Natural killer cell (primary cell): ENCODE measurements around the gene GCNT1. TPM values are rescaled to one million over a fixed set of nuclear protein-coding genes. Genes with fewer than 3 reads are reported as not detected.

Experiments used
- ATAC-seq, 3 donors: fragments of 150-1000 bp in 2 of 3; fragments of 200-7000 bp in 1 of 3; cut with Tn5 transposase; 1 replicate in 1 of 3; 2 replicates in 2 of 3; pipeline ENCODE4 v1.10.0; 2021; ENCODE audit warnings: mild to moderate bottlenecking in 2 of 3, moderate library complexity in 2 of 3
- DNase-seq, 2 donors: peaks; one replicate each; pipeline versions ENCODE4 v3.0.0 to v3.0.0-alpha.2; 2013 to 2021; ENCODE audit warnings: mixed read lengths in 1 of 2
- H3K27ac ChIP-seq: one replicate; pipeline ENCODE4 v1.5.1; 2013; ENCODE audit warnings: mild to moderate bottlenecking, low read length
- H3K27me3 ChIP-seq: one replicate; pipeline ENCODE4 v1.6.1; 2013; ENCODE audit warnings: low read length; ENCODE audit not compliant: control insufficient read depth, insufficient read depth
- H3K36me3 ChIP-seq: one replicate; pipeline ENCODE4 v1.6.1; 2013; ENCODE audit warnings: low read length; ENCODE audit not compliant: control insufficient read depth, insufficient read depth
- H3K4me1 ChIP-seq: one replicate; pipeline ENCODE4 v1.6.1; 2013; ENCODE audit warnings: low read length; ENCODE audit not compliant: control insufficient read depth, insufficient read depth
- H3K4me3 ChIP-seq: one replicate; pipeline ENCODE4 v1.5.1; 2013; ENCODE audit warnings: low read length
- H3K9me3 ChIP-seq: one replicate; pipeline ENCODE4 v1.6.1; 2013; ENCODE audit warnings: low read length; ENCODE audit not compliant: control insufficient read depth, insufficient read depth
- H3K27ac Mint-ChIP-seq, 2 donors: one replicate each; pipeline ENCODE4 v1.8.0; 2022; ENCODE audit warnings: mild to moderate bottlenecking in 2 of 2, mixed read lengths in 2 of 2, moderate library complexity in 1 of 2
- H3K27me3 Mint-ChIP-seq, 2 donors: one replicate each; pipeline ENCODE4 v1.8.0; 2022; ENCODE audit warnings: low read depth in 2 of 2, mixed read lengths in 2 of 2
- H3K36me3 Mint-ChIP-seq: one replicate; pipeline ENCODE4 v1.8.0; 2022; ENCODE audit warnings: mixed read lengths
- H3K4me1 Mint-ChIP-seq, 2 donors: one replicate each; pipeline ENCODE4 v1.8.0; 2022; ENCODE audit warnings: mixed read lengths in 2 of 2
- H3K4me3 Mint-ChIP-seq: one replicate; pipeline ENCODE4 v1.8.0; 2022; ENCODE audit warnings: mild to moderate bottlenecking, moderate library complexity, mixed read lengths
- H3K9me3 Mint-ChIP-seq, 2 donors: one replicate each; pipeline ENCODE4 v1.8.0; 2022; ENCODE audit warnings: mixed read lengths in 2 of 2
- WGBS: methylation state at CpG from one replicate; pipeline ENCODE4 v1.1.7; 2013; ENCODE audit warnings: missing lambda C conversion rate; ENCODE audit not compliant: insufficient coverage; 5-methylcytosine and 5-hydroxymethylcytosine counted together
- intact Hi-C: fragments of 100-400 bp; cut with micrococcal nuclease; formaldehyde crosslinking; loops from one replicate; pipeline ENCODE4 v1.14.2; 2022
- total RNA-seq, 4 donors: library from RNA; stranded (reverse); fragments of 120-200 nt in 1 of 4; gene quantifications; one replicate each; pipeline versions ENCODE4 v1.2.3 to v1.2.4, GENCODE V29; 2013 to 2022
- TF ChIP-seq, protein P1 (sequence below): fragments of 200-600 bp; IDR thresholded peaks from one replicate; pipeline ENCODE4 v1.8.0; 2022; ENCODE audit warnings: antibody characterized with exemption

Gene GCNT1
- total RNA-seq, 3 donors from 2014 or later (not counting 1 experiment from before 2014, with no cell fraction given): 8.6 to 23.7 (median 18.5) TPM

DNA sequence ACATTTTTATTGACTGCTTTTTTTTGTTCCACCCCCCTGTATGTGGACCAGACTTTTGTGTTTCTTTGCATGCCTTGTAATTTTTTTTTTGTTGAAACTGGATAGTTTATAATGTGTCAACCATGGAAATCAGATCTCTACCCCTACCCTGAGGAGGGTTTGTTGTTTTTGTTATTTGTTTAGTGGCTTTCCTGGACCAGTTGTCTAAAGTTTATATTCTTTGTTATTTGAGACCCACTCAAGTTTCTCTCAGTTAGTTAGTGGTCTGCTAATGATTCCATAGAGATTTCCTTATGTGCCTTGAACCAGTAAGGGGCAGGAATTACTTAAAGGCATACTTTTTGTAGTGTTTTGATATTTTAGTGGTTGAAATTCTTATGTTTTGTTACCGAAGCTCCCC, 41.1 kb downstream of the GCNT1 start:
- 71% methylated on average over 1 of the region's 1 CpG for WGBS
- peak overlapping the region in 1 of 2 donors; percentile 17 for H3K27ac Mint-ChIP-seq
- no peak for ATAC-seq

DNA sequence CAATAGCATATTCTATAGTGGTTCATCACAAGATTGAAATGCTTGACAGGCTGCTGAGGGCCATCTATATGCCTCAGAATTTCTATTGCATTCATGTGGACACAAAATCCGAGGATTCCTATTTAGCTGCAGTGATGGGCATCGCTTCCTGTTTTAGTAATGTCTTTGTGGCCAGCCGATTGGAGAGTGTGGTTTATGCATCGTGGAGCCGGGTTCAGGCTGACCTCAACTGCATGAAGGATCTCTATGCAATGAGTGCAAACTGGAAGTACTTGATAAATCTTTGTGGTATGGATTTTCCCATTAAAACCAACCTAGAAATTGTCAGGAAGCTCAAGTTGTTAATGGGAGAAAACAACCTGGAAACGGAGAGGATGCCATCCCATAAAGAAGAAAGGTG, 43.8 kb downstream of the GCNT1 start:
- no peaks in the 10 kb centered on the region for H3K27me3 ChIP-seq
- no peak overlapping the region for H3K4me3 Mint-ChIP-seq
- no peaks in the 10 kb centered on the region for H3K9me3 ChIP-seq
- H3K27ac ChIP-seq: no peak overlapping the region
- no peaks in the 10 kb centered on the region for H3K27me3 Mint-ChIP-seq
- DNase-seq (no peak), ATAC-seq (no peak)
- H3K4me1 Mint-ChIP-seq: peaks cover 8 to 16% of the 10 kb centered on the region in 2 donors
- no peaks in the 10 kb centered on the region for H3K4me1 ChIP-seq
- H3K36me3 ChIP-seq: peaks cover 16% of the 10 kb centered on the region
- TF ChIP-seq, protein P1, sequence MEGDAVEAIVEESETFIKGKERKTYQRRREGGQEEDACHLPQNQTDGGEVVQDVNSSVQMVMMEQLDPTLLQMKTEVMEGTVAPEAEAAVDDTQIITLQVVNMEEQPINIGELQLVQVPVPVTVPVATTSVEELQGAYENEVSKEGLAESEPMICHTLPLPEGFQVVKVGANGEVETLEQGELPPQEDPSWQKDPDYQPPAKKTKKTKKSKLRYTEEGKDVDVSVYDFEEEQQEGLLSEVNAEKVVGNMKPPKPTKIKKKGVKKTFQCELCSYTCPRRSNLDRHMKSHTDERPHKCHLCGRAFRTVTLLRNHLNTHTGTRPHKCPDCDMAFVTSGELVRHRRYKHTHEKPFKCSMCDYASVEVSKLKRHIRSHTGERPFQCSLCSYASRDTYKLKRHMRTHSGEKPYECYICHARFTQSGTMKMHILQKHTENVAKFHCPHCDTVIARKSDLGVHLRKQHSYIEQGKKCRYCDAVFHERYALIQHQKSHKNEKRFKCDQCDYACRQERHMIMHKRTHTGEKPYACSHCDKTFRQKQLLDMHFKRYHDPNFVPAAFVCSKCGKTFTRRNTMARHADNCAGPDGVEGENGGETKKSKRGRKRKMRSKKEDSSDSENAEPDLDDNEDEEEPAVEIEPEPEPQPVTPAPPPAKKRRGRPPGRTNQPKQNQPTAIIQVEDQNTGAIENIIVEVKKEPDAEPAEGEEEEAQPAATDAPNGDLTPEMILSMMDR: no peak
- H3K27ac Mint-ChIP-seq: no peak overlapping the region
- H3K36me3 Mint-ChIP-seq: peaks cover 13% of the 10 kb centered on the region
- H3K4me3 ChIP-seq: no peak overlapping the region
- H3K9me3 Mint-ChIP-seq: no peaks in the 10 kb centered on the region
- intact Hi-C loops: no loop called here
- WGBS: 86% methylated on average over 6 of the region's 6 CpGs

More for the DNA sequence above, 41.1 kb downstream of the GCNT1 start:
- Mint-ChIP-seq H3K4me3 (no peak overlapping the region), H3K36me3 (peaks cover 13% of the 10 kb centered on the region), H3K27me3 (no peaks in the 10 kb centered on the region), H3K4me1 (peaks cover 13 to 29% of the 10 kb centered on the region in 2 donors), H3K9me3 (no peaks in the 10 kb centered on the region)
- intact Hi-C loops: no loop called here
- Histone ChIP-seq H3K36me3 (peaks cover 16% of the 10 kb centered on the region), H3K4me1 (no peaks in the 10 kb centered on the region), H3K27me3 (no peaks in the 10 kb centered on the region), H3K9me3 (no peaks in the 10 kb centered on the region), H3K4me3 (no peak overlapping the region), H3K27ac (no peak overlapping the region)
- no peak for DNase-seq
- TF ChIP-seq, protein P1: no peak

- H3K27me3 ChIP-seq: no peaks in the 10 kb centered on the region
- WGBS: 89% methylated on average over 1 of the region's 1 CpG
- no peaks in the 10 kb centered on the region for H3K9me3 ChIP-seq
- no peaks in the 10 kb centered on the region for H3K9me3 Mint-ChIP-seq
- no peak overlapping the region for H3K4me3 Mint-ChIP-seq
- peaks cover 0 to 2% of the 10 kb centered on the region in 2 donors for H3K27me3 Mint-ChIP-seq
- no peak for DNase-seq
- ATAC-seq: no peak
- H3K27ac Mint-ChIP-seq: no peak overlapping the region
- no peak overlapping the region for H3K4me3 ChIP-seq
- no peaks in the 10 kb centered on the region for H3K4me1 ChIP-seq
- H3K36me3 ChIP-seq: no peaks in the 10 kb centered on the region
- no peak overlapping the region for H3K27ac ChIP-seq
- intact Hi-C loops: no loop called here
- TF ChIP-seq, protein P1: no peak
- H3K4me1 Mint-ChIP-seq: no peaks in the 10 kb centered on the region
- H3K36me3 Mint-ChIP-seq: no peaks in the 10 kb centered on the region
Observed at GRCh38 chr9:76510041-76510440, 51.1 kb downstream of the GCNT1 start.

DNA sequence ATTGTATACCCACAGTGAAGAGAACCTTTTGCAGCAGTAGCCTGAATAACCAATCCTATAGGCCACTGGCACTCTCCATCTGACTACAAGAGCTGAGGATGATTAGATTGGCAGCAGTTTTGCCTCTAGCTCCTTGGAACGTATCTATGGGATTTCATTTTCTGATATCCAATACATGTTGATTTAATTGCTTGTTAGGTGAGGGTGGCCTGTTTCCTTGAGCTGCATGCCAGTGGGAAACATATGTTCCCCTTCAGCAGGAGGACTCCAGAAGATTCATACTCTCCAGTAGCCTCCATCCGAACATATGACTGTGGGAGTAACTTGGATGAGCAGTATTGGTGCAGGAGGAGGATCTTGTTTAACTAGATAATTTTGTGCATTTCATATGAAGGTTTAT, 51.5 kb downstream of the GCNT1 start:
- no peak overlapping the region for H3K4me3 ChIP-seq
- peaks cover 0 to 4% of the 10 kb centered on the region in 2 donors for H3K27me3 Mint-ChIP-seq
- DNase-seq (no peak), ATAC-seq (no peak)
- H3K27ac Mint-ChIP-seq: no peak overlapping the region
- no peaks in the 10 kb centered on the region for H3K36me3 ChIP-seq
- no peaks in the 10 kb centered on the region for H3K27me3 ChIP-seq
- no peaks in the 10 kb centered on the region for H3K4me1 ChIP-seq
- no peak overlapping the region for H3K27ac ChIP-seq
- no peaks in the 10 kb centered on the region for H3K36me3 Mint-ChIP-seq
- TF ChIP-seq, protein P1: no peak
- H3K9me3 Mint-ChIP-seq: no peaks in the 10 kb centered on the region
- H3K9me3 ChIP-seq: no peaks in the 10 kb centered on the region
- intact Hi-C loops: no loop called here
- H3K4me1 Mint-ChIP-seq: no peaks in the 10 kb centered on the region
- no peak overlapping the region for H3K4me3 Mint-ChIP-seq
- 100% methylated on average over 1 of the region's 2 CpGs for WGBS
